ENCODE results near the gene SEMA5A.

SEMA5A gene

DNA sequence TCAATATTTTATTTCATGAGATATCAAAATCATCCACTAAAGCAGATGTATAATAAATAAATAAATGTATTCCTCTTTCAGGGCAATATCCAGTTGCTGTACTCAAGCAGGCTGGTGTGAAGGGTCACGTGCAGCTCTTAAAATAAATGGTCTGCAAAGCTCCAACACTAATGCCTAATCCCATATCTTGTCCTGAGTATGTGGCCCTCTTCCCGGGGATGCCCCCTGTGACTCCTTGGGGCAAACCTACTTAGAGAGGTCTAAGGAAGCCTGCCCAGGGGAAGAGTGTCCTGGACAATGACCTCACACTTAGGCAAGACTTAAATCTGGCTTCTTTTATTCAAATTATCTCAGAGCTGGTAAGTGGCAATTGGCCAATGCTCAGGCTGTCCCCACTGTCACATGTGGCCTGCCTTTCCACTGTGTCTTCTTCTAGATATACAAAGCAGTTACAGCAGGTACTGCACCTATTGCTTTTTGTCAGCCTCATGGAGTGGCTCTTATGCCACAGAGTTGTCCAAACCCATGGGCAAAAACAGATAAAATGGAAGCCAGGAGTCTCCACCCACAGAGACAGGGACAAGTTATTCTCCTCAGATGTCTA, 55.3 kb downstream of the SEMA5A start (continued):
- no peak for TF ChIP-seq ZFP37 (tag by site-specific recombination; IDR thresholded peaks at IDR 0.05)
- TF ChIP-seq ZNF555 (tag by site-specific recombination; conservative IDR thresholded peaks at IDR 0.05), result no peak
- TF ChIP-seq MZF1 (tag by site-specific recombination; IDR thresholded peaks at IDR 0.05; ENCODE audit: borderline replicate concordance), result no peak
- no peak for TF ChIP-seq ZNF114 (tag by site-specific recombination; IDR thresholded peaks at IDR 0.05)

DNA sequence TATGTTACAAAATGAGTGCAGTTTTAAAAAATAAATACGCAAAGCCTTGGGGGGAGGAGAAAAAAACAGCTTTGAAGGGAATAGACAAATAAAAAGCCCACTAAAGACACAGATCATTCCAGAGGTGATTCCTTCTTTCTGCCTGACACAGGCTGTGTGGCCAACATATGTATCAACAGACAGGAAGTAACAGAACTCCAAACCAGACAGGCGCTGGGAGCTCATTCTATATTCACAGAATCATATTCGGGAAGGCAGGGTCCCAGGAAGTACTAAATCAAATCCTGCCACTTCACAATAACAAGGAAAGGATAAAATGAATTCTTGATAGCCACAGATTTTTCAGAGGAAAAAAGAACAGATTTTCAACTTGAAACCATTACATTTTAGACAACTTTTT, 62.1 kb downstream of the SEMA5A start:
- no peaks in the 10 kb centered on the region for H3K36me3 ChIP-seq (ENCODE audit: control insufficient read depth in 2 of 2, insufficient read depth in 1 of 2, low read length in 2 of 2)
- H3K4me1 ChIP-seq (ENCODE audit: control insufficient read depth, insufficient read depth, low read length), result no peaks in the 10 kb centered on the region
- ChIA-PET CTCF (interaction anchor here (0.6 kb wide), 1 partner anchor 250 kb away, joined by 7 read pairs; no protein-coding TSS in a partner anchor), POLR2A (no interaction called here)
- H3K27ac ChIP-seq (ENCODE audit: extremely low read depth, low read depth, low read length), result no peak overlapping the region
- TF ChIP-seq ZNF530 (tag by site-specific recombination; IDR thresholded peaks at IDR 0.05; ENCODE audit: low read depth) (no peak), SP2 (tag by site-specific recombination; IDR thresholded peaks at IDR 0.05) (no peak), OSR2 (tag by site-specific recombination; IDR thresholded peaks at IDR 0.05) (no peak), ZNF174 (tag by site-specific recombination; IDR thresholded peaks at IDR 0.05) (no peak), ZNF391 (tag by site-specific recombination; IDR thresholded peaks at IDR 0.05; ENCODE audit: borderline replicate concordance, low read depth) (no peak), ZNF311 (tag by site-specific recombination; IDR thresholded peaks at IDR 0.05; ENCODE audit: borderline replicate concordance) (no peak), KLF1 (tag by site-specific recombination; IDR thresholded peaks at IDR 0.05) (no peak), SALL2 (tag by site-specific recombination; IDR thresholded peaks at IDR 0.05; ENCODE audit: borderline replicate concordance) (no peak), ZNF561 (tag by site-specific recombination; IDR thresholded peaks at IDR 0.05; ENCODE audit: borderline replicate concordance) (no peak), ZNF350 (tag by site-specific recombination; IDR thresholded peaks at IDR 0.05) (no peak)
- TF ChIP-seq, protein P1, sequence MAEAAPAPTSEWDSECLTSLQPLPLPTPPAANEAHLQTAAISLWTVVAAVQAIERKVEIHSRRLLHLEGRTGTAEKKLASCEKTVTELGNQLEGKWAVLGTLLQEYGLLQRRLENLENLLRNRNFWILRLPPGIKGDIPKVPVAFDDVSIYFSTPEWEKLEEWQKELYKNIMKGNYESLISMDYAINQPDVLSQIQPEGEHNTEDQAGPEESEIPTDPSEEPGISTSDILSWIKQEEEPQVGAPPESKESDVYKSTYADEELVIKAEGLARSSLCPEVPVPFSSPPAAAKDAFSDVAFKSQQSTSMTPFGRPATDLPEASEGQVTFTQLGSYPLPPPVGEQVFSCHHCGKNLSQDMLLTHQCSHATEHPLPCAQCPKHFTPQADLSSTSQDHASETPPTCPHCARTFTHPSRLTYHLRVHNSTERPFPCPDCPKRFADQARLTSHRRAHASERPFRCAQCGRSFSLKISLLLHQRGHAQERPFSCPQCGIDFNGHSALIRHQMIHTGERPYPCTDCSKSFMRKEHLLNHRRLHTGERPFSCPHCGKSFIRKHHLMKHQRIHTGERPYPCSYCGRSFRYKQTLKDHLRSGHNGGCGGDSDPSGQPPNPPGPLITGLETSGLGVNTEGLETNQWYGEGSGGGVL (tag by site-specific recombination; IDR thresholded peaks at IDR 0.05), result no peak
- TF ChIP-seq, protein P2, sequence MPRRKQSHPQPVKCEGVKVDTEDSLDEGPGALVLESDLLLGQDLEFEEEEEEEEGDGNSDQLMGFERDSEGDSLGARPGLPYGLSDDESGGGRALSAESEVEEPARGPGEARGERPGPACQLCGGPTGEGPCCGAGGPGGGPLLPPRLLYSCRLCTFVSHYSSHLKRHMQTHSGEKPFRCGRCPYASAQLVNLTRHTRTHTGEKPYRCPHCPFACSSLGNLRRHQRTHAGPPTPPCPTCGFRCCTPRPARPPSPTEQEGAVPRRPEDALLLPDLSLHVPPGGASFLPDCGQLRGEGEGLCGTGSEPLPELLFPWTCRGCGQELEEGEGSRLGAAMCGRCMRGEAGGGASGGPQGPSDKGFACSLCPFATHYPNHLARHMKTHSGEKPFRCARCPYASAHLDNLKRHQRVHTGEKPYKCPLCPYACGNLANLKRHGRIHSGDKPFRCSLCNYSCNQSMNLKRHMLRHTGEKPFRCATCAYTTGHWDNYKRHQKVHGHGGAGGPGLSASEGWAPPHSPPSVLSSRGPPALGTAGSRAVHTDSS (tag by site-specific recombination; IDR thresholded peaks at IDR 0.05), result no peak
- TF ChIP-seq, protein P3, sequence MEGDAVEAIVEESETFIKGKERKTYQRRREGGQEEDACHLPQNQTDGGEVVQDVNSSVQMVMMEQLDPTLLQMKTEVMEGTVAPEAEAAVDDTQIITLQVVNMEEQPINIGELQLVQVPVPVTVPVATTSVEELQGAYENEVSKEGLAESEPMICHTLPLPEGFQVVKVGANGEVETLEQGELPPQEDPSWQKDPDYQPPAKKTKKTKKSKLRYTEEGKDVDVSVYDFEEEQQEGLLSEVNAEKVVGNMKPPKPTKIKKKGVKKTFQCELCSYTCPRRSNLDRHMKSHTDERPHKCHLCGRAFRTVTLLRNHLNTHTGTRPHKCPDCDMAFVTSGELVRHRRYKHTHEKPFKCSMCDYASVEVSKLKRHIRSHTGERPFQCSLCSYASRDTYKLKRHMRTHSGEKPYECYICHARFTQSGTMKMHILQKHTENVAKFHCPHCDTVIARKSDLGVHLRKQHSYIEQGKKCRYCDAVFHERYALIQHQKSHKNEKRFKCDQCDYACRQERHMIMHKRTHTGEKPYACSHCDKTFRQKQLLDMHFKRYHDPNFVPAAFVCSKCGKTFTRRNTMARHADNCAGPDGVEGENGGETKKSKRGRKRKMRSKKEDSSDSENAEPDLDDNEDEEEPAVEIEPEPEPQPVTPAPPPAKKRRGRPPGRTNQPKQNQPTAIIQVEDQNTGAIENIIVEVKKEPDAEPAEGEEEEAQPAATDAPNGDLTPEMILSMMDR (tag by site-specific recombination; IDR thresholded peaks at IDR 0.05), result no peak
- no peak overlapping the region for H3K4me3 ChIP-seq (ENCODE audit: low read depth, low read length)
- no peaks in the 10 kb centered on the region for H3K9me3 ChIP-seq (ENCODE audit: control insufficient read depth, insufficient read depth, low read depth, low read length)

DNA sequence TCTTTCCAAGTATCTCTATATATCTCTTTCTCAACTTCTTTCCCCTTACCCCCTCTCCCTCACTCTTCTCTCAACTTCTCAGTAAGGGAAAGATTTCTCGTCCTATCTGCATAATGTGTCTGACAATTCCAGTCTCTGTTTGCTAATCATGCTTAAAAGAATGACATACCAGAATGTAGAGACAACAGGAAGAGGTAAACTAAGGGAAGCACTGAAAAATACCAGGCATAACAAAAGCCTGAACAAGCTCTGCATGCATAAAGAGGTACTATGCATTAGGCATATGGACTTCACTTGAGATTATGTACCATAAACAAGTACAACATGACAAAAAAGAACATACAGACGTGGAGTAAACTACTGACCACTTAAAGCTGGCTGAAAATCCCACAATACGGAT, 62.6 kb downstream of the SEMA5A start:
- Histone ChIP-seq H3K4me3 (ENCODE audit: low read depth, low read length) (no peak overlapping the region), H3K4me1 (ENCODE audit: control insufficient read depth, insufficient read depth, low read length) (no peaks in the 10 kb centered on the region), H3K36me3 (ENCODE audit: control insufficient read depth in 2 of 2, insufficient read depth in 1 of 2, low read length in 2 of 2) (no peaks in the 10 kb centered on the region), H3K27ac (ENCODE audit: extremely low read depth, low read depth, low read length) (no peak overlapping the region), H3K9me3 (ENCODE audit: control insufficient read depth, insufficient read depth, low read depth, low read length) (no peaks in the 10 kb centered on the region)
- CTCF ChIA-PET, result no interaction called here
- POLR2A ChIA-PET, result no interaction called here
- no peak for TF ChIP-seq ZNF596 (tag by site-specific recombination; IDR thresholded peaks at IDR 0.05)
- no peak for TF ChIP-seq ZNF19 (tag by site-specific recombination; IDR thresholded peaks at IDR 0.05; ENCODE audit: low read depth)
- no peak for TF ChIP-seq ZNF169 (tag by site-specific recombination; IDR thresholded peaks at IDR 0.05)
- TF ChIP-seq RBAK (tag by site-specific recombination; IDR thresholded peaks at IDR 0.05), result no peak
- TF ChIP-seq, protein P4, sequence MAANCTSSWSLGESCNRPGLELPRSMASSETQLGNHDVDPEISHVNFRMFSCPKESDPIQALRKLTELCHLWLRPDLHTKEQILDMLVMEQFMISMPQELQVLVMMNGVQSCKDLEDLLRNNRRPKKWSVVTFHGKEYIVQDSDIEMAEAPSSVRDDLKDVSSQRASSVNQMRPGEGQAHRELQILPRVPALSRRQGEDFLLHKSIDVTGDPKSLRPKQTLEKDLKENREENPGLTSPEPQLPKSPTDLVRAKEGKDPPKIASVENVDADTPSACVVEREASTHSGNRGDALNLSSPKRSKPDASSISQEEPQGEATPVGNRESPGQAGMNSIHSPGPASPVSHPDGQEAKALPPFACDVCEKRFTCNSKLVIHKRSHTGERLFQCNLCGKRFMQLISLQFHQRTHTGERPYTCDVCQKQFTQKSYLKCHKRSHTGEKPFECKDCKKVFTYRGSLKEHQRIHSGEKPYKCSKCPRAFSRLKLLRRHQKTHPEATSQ (tag by site-specific recombination; IDR thresholded peaks at IDR 0.05), result no peak
- no peak for TF ChIP-seq ZNF654 (tag by site-specific recombination; IDR thresholded peaks at IDR 0.05; ENCODE audit: low read depth)
- TF ChIP-seq OSR2 (tag by site-specific recombination; IDR thresholded peaks at IDR 0.05), result no peak
- no peak for TF ChIP-seq ZNF2 (tag by site-specific recombination; IDR thresholded peaks at IDR 0.05)
- TF ChIP-seq ZNF623 (tag by site-specific recombination; IDR thresholded peaks at IDR 0.05), result no peak
- TF ChIP-seq ZNF24 (tag by site-specific recombination; IDR thresholded peaks at IDR 0.05), result no peak
- TF ChIP-seq, protein P5, sequence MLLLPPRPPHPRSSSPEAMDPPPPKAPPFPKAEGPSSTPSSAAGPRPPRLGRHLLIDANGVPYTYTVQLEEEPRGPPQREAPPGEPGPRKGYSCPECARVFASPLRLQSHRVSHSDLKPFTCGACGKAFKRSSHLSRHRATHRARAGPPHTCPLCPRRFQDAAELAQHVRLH (tag by site-specific recombination; IDR thresholded peaks at IDR 0.05), result no peak
- no peak for TF ChIP-seq ZFP3 (tag by site-specific recombination; IDR thresholded peaks at IDR 0.05; ENCODE audit: low read depth)
- no peak for TF ChIP-seq KLF9 (tag by site-specific recombination; IDR thresholded peaks at IDR 0.05; ENCODE audit: low read depth)
